Activated effector memory CD4-positive, alpha-beta T cell treated with Interleukin-2 at 50 U/mL for 16 hours (primary cell): ENCODE data around the gene RRAS2.
"Not testable (repeated sequence)": the region's sequence is repeated elsewhere in the genome, so short reads cannot be mapped to it uniquely, and the experiment has no call there.

ENCODE experiments used
- DNase-seq: peaks from one replicate; pipeline ENCODE4 v3.0.0-alpha.2; 2020

The RRAS2 gene

DNA sequence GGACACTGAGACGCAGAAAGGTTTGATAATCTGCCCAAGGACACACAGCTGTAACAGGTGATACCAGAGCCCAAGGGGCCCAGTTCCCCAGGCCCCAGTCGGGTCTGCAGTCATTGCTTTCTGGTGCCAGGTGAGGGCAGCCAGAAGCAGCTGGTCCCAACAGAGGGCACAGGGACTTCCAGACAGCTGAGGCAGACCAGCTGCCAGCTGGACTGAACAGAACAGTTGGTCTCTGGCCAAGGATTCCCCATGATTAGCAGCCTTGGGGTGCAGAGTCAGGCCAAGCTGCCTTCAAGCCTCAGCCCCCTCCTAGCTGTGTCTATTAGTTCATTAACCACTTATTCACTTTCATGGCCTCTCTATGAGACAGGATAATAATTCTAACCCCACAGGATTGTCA lies 105.6 kb downstream of the RRAS2 start:
- no peak for DNase-seq

DNA sequence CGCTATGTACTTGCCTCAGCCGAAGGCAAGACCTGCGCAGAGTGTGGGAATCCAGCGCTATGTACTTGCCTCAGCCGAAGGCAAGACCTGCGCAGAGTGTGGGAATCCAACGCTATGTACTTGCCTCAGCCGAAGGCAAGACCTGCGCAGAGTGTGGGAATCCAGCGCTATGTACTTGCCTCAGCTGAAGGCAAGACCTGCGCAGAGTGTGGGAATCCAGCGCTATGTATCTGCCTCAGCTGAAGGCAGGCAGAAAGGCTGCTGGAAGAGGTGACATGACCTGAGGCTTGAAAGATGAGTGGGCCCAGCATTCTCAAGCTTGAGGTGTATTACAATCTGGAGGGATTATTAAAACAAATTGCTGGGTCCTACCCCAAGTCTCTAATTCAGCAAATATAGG lies 106.5 kb downstream of the RRAS2 start:
- DNase-seq: not testable (repeated sequence)

DNA sequence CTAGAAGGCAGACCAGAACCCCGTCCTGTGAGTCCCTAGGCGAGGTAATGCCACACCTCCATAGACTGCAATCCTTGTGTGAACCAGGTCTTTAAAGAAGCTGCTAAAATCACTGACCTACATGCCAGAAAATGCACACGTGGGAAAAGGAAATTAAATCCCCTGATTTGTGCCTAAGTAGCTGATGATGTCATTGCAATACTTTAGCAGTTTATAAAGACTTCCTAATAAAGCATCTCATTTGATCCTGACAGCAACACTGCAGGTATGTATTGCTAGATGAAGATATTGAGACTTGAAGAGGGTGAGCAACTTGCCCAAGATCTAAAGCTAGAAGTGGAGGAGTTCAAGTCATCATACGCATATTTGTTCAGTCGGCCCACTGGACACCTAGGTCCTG lies 107.2 kb downstream of the RRAS2 start:
- DNase-seq: no peak

DNA sequence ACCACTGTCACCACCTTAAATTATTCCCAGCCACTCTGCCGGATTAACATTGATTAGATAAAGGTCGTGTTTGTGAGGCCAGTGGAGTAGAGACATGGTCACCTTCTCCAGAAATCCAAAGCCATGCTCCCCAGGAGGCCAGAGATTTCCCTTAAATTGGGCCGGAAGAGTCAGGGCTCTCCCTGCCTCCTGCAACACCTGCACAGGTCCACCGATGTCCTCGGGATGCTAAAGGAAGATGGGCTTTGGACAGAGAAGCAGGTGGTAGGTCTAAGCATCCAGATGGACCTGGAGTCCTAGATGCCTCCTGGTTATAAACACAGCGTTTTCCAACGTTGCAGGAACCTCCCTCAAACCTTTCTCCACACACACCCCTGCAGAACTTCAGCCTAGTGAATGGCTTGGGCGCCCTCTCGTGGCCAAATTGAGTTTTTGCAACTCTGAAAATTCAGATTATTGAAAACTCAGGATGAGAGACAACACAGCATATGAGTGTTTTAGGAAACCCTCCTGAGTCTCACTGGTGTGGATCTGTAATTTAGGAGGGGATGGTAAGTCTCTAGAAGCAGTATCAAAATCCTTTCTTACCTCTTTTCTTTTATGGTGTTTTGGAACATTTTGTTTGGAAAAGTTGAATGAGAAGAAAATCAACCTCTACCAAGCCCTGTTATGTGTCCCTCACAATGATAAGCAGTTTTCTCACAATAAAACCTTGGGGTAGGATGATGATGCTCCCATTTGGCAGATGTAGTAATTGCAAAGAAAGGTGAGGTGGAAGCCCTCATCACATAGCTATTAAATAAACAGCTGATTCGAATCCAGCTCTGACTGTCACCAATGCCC lies 109.6 kb downstream of the RRAS2 start:
- peak; percentile 46 for DNase-seq

DNA sequence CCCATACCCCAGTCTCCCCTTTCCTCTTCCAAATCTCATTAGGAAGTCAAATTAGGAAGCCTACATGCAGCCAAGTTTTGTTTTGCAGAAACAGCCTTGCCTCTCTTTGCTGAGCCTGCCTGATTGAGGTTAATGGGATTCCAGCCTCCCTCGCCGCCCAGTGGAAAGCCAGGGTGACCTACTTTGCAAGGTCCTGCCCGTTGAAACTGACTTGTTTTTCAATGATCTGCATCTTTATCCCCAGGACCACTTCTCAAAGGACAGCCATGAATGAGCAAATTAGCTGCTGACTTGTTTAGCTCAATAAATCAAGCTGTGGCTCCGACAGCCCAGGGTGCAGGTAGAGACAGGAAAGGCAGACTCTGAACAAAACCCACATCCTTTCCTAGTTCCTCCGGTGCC lies 110.4 kb downstream of the RRAS2 start:
- DNase-seq: peak; percentile 14

DNA sequence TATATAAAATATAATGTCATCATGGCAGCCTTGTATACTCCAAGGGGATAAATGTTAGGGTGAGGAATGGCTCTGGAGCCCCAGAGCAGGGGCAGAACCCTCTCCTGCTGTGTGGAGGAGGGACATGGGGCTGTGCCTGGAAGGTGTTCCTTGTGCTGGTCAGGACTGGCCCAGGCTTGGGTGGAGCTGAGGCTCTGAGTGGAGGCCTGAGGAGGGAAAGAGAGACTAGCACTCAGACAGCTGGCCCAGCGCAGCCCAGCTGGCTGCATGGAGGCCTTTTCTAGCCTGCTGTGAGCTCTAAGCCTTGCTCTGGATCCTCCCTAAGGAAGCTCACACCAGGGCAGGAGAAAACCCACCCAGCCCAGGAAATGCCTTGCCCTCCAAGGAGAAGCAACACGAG lies 113.5 kb downstream of the RRAS2 start:
- DNase-seq: no peak

DNA sequence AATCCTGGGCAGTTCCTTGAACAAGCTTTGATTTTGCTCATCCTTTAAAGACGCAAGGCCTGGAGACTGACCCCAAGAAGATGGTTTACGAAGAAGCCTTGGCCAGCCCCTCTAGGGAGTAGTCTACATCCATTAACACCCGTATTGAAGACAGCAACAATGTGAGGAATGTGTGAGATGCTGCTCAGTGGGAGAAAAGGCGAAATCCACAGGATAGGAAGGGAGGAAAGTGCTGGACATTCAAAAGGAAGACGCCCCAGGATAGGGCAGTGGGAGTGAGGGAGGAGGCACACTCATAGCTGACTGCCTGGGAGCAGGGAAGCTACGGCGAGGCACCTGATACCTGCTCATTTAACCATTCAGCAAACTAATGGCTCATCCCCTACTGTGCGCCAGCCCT lies 114.1 kb downstream of the RRAS2 start:
- DNase-seq: no peak

DNA sequence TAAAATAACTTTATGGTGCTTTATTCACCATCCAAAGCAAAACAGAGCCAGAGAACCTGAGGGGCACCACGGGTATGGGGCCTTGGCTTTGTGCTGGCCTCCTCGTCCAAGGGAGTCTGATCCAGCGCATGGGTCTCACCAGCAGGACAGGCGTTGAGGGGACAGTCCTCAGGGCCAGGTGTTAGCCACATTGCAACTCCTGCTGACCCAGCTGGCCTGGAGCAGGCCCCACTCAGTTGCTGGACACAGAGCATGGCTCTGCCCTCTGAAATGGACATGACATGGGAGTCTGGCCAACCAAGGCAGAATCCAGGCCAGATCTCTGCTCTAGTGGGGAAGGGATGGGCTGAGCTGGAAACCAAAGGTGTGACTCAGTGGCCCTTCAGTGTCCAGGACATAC lies 116.2 kb downstream of the RRAS2 start:
- no peak for DNase-seq

DNA sequence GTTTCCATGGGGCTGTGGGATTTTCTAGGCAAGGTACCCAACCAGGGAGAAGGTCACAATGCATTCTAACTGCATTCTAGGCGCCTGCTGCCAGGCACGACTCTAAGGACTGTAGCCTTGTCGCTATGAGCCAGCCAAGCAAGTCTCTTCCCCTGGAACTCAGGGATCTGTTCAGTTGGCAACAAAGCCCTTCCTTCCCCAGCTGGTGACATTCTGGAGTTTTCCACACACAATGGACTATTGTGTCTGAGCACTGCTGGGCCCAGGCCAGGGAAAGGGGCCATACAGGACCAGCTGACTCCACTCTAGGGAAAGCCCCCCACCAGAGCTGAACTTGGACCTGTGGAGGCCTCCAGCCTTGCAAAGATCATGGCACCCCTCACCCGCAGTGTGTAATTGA lies 116.8 kb downstream of the RRAS2 start:
- no peak for DNase-seq

DNA sequence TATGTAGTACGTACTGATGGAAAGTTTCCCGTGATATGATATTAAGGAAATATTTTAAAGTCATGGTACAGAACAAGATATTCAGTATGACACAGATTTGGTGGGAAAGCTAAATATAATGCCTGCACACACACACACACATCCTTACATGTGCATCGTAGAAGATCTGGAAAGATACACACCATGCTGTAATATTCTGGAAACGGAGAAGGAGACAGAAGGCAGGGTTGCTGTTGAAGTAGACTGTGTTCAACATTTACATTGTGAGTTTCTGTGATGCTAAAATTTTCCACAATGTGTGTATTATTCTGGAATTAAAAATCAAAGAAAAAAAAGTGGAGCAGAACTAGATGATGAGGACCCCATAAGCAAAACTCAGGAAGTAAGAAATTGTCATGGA lies 118.0 kb downstream of the RRAS2 start:
- DNase-seq: no peak

DNA sequence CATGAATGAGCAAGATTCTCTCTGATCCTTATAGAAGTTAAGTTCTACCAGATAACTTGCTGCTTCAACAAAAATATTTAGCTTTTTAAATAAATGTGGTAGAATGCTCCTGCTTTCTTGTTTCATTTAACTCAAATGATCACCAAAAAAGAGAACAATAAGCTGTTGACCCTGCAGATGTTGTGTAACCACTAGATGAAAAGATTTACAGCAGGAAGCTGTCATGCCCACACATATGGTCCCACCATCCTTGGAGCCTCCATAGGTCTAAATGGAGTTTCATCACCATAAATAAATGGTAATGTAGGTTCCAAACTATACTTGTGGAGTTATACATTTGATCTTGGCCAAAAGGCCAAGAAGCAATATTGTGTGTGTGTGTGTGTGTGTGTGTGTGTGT lies 118.8 kb downstream of the RRAS2 start:
- no peak for DNase-seq

DNA sequence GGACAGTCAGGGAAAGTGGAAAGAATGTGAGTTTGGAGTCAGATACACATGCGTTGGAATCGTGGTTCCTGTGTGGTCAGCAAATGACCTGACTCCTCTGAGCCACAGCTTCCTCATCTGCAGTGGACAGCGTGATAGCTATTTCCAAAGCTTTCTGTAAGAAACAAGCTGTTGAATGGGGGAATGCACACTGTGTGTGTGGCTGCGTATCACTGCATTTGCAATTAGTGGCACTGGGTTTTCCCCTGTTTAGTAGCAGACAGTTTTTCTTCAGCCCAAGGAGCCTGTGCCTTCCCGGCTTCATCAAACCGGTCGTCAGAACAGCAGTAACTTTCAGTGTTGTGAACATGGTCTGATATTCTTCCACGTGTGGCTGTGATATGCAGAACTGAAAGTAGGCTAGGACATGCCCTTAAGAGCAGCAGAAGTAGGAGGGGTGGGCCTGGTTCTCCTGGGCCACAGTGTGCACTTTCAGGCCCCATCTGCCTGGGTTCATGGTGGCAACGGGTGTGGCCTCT lies 121.5 kb downstream of the RRAS2 start:
- DNase-seq: no peak

DNA sequence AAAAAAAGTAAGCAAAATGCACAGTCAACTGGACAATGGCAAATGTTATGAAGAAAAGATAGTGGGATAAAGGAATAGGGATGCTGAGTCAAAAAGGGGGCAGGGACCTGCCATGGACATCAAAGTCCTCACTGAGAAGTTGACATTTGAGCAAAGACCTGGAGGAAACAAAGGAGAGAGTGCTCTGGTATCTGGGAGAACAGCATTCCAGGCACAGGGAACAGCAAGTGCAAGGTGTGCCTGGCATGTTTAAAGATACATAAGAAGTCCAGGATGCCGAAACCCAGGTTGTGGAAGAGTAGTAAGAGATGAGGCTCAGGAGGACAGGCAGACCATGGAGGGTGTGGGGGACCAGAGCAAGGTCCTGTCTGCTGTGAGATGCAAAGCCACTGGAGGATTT lies 123.3 kb downstream of the RRAS2 start:
- no peak for DNase-seq

DNA sequence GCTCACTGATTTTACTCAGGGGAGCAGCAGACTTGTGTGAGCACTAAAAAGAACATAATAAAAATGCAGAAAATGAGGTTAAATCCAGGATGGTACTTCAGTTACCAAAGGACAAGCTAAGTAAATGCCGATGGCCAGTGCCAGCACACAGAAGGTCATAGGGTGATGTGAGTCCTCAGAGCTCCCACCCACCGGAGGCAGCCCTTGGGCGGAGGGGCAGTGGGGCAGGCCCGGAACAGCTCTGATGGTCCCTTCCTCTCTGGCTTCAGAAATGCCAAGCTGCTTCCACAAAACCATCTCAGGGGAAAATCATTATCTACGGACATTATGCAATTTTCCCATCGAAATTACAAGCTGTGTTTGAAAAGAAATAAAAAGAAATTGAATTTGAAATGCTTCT lies 124.5 kb downstream of the RRAS2 start:
- DNase-seq: no peak

DNA sequence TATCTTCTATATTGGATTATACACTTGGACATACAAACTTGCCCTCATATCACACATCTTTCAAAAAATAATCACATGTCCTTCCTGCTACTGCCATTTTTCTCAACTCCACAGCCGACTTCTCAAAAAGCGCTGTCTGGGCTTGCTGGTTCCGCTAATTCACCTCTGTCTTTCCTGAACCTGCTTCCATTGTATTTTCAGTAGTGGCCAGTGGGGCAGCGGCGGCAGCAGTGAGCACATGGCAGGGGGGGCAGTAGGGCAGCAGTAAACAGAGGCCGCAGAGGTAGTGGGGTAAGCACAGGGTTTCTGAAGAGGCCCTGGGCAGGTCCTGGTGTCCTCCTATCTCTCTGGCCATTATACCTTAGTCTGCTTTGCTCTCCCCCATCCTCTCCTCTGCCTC lies 126.3 kb downstream of the RRAS2 start:
- no peak for DNase-seq

DNA sequence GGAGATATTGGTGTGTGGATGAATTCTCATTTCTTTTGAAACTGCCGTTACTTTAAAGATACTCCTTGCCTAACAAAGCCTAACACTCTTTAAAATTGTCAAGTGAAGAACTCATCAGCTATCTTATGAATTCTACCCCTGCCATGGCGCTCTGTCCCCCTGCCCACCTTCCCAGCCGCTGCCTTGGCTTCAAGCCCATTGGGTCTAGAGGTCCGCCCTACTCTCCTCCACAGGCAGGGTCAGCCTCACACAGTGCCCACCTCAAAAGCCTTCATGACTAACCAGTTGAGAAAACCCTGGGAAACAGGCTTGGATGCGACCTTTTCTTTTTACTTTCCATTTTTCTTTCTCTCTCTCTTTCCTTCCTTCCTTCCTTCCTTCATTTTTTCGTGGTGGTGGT lies 128.6 kb downstream of the RRAS2 start:
- no peak for DNase-seq

DNA sequence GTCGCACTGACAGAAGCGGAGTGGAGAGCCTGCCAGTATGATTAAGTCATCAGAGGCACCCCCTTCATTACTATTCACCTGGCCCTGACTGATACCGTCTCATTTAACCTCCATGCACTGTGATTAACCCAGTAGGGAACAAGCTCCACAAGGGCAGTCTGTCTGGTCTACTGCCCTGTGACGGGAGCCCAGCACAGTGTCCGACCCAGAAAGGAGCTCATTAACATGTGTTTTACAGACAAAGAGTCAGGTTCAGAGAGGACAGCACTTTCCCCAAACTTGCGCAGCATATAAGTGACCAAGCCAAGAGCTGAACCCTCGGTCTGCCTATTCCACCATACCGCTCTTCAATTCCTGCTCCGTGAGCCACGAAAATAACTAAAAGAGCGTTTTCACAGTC lies 129.5 kb downstream of the RRAS2 start:
- DNase-seq: no peak

DNA sequence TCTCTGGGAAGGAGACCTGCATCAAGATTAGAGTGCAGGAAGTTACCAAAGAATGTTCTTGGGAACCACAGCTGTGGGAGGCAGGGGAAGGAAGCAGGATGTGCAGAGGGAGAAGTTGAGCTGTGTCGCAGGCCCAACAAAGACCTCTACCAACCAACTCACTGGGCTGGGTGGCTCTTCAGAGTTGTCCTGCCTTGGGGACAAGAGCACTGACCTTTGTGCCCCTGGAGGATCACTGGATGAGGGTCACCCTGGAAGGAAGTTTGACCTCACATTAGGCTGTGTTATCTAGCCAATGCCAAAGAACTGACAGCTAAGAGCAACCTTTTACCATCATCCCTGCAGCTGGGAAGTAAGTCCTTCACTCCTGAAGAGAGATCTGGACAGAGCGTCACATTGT lies 130.6 kb downstream of the RRAS2 start:
- no peak for DNase-seq
